GM18502 (cell line): ENCODE results near the gene KIF1B.

Experiments
- ATAC-seq: cut with Tn5 transposase; IDR thresholded peaks from one replicate; pipeline ENCODE4 v1.9.1; 2021; ENCODE audit warnings: mild to moderate bottlenecking; ENCODE audit not compliant: unreplicated experiment, poor library complexity

KIF1B gene

DNA sequence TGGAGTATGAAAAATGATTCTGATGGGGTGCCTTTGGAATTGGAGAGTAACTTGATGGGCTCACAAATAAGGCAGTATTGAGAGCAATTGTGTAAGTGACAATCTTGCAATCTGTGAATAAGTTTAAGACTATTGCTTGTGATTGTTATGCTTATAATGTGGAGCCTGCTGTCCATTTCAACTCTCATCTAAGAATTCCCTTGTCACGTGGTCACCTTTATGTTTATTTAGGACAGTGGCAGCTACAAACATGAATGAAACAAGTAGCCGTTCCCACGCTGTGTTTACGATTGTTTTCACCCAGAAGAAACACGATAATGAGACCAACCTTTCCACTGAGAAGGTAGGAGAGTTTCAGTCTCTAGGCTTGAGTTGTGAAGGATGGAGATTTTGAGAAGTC lies 57.6 kb downstream of the KIF1B start:
- ATAC-seq = no peak

DNA sequence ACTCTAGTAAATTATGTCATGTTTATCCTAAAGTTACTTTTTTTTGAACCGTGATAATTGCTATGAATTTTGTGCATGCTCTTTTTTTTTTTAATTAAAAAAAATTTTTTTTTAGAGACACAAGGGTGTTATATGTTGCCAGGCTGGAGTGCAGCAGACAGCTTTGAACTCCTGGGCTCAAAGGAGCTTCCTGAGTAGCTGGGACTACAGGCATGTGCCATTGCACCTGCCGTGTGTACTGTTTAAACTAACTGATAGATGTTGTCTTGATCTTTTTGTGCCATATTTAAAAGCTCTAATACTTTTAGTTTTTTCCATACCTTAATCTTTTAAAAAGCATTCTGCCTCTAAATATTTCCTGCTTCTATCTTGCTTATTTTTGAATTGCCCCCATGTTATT lies 60.7 kb downstream of the KIF1B start:
- no peak for ATAC-seq

DNA sequence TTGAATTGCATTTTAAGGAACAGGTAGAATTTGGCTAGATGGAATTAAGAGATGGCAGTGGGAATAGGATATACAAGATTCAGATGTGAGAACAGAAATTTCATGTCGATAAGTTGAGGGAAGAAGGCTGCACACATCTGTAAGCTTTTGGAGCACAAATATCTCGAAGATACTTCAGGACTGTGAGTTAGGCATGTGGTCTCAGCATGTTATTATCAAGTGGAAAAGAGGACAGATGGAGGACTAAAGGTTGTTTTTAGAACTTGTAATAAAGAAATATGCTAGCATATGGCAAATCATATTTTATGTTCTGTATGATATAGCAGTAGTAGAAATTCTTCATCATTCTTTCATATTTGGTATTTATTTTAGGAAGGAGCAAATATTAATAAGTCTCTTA lies 61.5 kb downstream of the KIF1B start:
- no peak for ATAC-seq

DNA sequence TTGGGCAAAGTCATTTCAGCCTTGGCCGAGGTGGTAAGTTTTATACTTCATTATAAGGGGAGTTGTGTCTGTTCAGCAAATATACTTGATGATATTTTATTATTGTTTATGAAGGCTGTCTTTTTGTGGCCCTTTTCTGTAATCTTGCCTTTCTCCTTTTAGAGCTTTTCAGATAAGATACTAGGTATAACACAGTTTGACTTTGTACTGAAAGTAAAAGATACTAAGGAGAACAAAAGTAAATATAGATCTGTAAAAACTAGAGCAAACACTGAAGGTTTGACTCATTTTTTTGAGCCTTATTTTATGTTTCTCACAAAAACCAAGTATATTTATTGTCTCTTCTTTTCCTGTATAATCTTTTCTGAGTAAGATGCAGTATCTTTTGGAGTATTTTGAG lies 61.9 kb downstream of the KIF1B start:
- ATAC-seq = no peak

DNA sequence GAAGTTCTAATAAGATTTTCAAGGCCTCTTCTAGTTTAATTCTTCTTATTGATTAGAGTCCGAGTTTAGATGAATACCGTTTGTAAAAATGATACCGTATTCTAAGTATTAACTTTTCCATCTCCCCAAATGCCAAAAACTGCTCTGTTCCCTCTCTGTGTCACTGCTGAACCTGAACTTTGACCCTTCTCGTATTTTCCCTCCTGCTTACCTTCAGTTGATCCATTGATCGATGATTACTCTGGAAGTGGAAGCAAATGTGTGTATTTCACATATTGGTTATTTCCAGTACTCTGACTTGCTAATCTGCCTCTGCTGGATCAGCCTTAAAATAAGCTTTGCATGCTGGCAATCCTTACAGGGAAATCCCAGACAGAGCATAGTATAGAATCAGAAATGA lies 68.5 kb downstream of the KIF1B start:
- ATAC-seq = no peak

DNA sequence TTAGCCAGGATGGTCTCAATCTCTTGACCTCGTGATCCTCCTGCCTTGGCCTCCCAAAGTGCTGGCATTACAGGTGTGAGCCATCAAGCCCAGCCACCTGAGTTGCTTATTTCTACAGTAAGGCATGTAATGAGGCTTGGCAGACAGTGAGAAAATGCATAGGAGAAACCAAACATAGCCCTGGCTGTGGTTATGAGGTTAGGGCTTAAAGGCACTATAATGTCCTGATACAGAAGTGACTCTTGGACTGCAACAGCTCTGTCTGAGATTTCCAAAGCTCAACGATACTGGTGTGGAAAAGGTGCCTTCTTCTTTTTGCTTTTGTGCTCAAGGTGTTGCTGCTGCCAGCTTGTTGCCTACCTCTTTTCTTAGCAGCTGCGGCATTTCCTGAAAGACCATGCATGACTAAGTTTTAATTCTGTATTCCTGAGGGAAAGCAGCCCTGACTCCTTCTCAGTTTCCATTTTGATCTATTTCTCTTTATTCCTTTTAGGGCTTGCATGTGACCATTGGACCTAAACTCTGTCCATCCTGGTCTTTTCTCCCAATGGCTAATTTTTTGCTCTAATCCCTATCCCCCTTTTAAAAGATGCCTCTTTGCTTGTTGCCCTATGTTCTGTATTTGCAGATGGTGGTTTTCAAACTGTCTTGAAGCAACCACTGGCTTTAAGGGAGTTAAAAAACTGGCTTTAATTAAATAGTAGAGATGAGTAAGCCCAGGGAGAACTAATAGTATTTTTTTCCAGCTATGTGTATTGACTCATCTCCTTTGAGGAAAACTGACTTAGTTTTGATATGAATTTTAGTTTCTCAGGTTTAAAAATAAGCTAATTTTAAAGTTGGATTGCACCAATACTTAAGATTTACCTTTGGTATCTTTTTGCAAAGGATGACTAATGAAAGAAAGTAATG lies 70.3 kb downstream of the KIF1B start:
- ATAC-seq = no peak

DNA sequence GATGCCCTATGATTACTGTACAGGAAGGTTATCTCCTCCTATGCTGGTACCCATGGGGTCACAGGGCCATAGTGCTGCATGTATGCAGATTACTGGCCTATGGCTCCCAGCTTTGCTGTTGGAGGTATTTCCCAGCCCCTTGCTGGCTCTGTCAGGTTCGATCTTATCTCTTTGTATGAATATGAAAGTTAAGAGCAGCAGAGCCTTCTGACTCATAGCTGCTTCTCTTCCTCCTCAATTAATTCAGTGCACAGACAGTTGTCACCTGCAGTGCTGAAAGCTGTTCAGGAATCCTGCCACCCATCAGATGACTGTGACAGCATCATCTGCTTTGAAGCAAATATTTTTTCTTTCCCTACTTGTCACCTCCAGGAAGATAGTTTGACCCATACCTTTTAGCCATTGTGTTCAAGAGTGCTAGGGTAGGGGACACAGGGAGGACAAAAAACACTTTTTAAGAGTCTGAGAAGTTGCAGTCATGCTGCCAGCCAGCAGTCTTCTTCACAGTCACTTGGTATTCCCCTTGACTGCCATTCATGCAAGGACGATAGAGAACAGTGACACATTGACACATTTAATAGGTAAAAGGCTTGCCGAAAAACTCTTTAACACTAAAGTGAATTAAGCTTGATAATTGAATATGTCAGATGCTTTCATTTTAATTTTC lies 73.1 kb downstream of the KIF1B start:
- ATAC-seq = peak; percentile 35

DNA sequence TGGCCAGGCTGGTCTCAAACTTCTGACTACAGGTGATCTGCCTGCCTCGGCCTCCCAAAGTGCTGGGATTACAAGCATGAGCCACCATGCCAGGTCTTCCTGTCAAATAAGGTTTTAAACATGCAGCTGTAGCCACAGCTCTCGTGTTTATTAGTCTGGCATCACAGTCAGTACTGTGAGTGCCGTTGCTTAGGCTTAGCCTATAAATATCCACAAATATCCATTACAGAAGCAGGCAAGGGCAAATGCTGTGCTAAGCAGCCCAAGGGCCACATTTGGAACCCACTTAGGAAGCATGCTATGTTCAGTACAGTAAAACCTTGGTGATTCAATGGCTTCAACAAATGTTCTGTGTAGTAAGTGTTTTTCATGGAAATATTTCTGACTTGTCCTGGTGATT lies 75.9 kb downstream of the KIF1B start:
- ATAC-seq = no peak

DNA sequence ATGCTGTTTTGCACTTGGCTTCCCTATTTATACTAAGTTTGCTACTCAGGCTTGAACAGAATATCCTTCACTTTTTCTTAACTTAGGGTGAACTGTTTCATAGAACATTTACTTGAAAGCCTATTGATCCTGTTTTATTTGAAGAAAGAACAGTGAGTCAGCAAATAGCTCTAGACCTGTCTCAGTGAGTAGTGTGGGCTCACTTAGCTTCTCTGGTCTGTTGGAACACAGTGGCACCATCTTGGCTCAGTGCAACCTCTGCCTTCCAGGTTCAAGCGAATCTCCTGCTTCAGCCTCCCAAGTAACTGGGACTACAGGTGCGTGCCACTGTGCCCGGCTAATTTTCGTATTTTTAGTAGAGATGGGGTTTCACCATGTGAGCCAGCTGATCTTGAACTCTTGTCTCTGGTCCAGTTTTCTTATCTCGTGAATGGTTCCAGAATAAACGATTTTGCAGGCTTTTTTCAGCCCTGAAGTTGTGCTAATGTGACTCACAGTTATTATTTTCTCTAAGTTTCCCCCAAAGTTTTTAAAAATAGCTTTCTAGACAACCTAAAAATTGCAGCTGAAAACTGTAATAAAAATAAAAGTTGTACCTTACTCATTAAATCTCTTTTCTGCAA lies 76.8 kb downstream of the KIF1B start:
- ATAC-seq = no peak

DNA sequence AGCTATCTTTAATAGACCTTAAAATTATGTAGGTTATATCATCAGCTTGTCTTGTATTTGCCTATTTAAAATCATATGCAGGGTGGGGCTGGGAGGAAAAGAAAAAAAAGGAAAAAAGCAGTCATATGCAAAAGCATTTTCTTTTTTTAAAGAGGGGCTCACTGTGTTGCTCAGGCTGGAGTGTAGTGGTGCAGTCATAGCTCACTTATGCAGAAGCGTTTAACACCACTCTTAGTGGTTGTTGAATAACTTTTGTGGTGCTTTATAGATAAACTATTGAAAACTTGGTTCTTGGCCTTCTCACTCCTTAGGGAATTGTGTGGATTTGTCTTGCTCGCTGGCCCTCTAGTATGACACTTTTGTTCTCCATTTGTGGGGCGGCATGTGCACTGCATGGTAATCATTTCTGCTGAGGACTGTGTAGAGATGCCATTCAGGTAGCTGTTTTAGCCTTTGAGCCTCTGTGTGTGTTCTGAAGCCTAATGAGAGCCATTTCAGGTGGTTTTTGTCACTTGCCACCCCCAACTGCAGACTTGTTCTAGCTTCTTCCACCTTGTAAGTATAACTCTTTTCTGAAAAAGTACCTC lies 77.8 kb downstream of the KIF1B start:
- ATAC-seq = no peak

DNA sequence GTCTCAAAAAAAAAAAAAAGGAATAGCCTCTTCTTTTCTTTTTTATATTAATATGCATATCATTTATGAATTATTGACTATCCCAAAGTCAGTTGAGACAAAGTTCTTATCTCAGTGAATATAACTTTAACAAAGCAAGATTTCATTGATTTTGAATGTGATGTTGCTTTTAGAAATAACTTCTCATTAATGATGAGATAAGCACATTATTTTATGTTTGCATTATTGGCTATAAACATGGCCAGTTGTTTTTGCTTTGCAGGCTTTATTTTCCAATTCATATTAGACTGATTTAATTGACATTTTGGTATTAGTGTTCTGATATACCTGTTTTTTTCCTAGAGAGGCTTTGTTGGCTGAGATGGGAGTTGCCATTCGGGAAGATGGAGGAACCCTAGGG lies 81.3 kb downstream of the KIF1B start:
- no peak for ATAC-seq

DNA sequence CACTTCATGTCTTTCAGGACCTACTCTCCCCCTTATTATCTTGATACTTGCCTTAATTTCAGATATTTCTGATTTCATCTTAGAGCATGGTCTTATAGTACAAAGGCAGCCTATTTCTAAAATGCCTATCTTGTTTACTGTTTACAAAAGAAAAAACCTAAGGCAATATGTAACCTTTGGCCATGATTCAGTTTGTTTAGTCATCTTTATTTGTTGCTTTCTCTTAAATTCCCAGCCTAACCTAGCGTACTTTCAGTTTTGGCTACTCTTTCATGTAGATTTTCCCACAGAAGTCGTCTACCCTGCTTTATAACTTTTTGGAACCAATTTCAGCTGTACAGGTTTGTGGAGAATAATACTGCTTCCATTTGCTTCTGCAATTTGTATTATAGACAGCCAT lies 81.8 kb downstream of the KIF1B start:
- no peak for ATAC-seq

DNA sequence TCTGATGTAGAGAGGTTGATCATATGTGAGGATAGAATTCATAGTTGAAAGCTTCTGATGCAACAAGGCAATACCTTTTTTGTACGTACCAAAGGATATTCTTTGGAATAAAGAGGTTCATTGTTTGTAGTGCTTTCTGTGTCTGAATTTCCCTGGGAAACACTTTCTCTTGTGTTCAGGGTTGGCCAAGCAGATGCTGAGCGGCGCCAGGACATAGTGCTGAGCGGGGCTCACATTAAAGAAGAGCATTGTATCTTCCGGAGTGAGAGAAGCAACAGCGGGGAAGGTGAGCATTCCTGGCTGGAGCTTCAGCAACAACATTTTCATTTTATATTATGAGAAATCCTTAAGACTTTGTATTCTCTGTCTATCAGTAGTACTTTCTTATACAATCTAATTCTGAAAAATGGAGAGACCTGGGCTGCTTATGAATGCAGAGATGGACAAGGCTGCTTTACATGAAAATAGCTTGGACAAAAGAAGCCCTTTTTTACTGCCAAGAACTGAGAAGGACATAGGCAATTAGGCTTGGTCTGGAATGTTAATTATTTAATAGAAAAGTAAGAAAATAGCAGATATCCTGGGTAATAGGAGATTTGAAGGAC lies 85.2 kb downstream of the KIF1B start:
- ATAC-seq = no peak

DNA sequence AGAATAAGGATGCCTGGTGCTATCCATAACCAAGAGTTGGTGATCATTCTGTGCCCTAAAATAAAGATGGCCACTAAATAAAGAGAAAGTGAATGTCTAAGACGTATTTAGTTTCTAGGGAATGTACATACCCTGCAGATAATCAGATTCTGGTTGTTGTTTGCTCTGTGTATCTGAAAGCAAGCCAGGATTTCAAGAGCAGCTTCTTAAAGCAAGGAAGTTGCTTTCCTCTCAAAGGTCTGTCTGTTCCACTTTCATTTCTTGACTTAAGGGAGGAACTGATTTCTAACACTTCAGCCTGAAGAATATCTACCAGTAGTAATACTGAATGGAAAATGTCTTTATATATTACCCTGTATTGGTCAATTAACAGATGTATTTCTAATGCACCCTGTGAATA lies 88.8 kb downstream of the KIF1B start:
- ATAC-seq = no peak

DNA sequence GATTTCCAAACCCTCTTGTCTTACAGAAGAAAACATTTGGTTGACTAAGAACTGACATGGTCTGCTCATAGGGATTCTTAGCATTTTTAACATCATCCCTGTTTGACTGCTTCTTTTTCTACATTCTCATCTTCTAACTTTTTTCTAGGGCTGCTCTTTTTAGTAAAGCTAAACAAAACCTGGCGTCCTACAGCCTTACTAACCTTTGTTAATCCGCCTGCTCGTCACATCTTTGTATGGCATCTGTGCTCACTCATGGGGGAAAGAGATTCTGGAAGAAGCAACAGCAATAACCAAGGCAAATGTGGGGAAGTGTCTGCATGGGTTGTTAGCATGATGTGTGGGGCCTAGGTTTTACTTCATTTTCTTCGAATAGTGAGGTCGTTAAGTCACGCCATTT lies 92.0 kb downstream of the KIF1B start:
- ATAC-seq = no peak

DNA sequence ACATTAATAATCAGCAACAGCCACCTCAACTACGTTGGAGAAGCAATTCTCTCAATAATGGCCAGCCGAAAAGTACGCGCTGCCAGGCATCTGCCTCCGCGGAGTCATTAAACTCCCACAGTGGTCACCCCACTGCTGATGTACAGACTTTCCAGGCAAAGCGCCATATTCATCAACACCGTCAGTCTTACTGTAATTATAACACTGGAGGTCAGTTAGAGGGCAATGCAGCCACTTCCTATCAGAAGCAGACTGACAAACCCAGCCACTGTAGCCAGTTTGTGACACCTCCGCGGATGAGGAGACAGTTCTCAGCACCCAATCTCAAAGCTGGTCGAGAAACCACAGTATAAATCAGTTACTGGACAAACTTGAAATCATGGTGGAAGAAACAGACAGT lies 93.9 kb downstream of the KIF1B start:
- no peak for ATAC-seq

DNA sequence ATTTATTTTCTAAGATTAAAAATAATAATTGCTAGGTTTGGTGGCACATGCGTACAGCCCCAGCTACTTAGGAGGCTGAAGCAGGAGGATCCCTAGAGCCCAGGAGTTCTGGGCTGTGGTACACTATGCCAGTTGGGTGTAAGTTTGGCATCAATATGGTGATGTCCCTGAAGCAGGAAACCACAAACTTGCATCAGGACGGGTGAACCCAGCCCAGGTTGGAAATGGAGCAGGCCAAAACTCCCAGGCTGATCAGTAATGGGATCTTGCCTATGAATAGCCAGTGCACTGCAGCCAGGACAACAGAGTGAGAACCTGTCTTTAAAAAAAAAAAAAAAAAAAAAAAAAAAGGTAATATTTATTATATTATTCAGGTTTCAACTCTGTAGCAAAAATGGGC lies 96.1 kb downstream of the KIF1B start:
- ATAC-seq = no peak

DNA sequence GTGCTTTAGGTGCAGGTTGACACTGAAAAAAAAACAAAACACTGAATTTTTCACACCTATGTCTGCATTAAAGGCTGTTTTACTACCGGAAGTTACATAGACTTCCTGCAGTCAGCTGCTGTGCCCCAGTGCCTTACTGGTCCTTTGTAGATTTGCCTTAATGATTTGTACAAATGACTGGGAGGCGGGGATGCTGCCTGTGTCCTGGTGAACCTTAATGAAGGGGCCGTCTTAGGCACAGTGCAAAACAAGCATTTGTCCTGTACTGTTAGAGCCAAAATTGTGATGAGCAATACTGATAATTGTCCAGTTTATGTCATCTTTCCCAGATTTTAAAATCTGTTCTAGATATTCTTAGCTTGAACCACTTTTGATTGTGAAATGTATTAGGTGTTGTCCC lies 97.6 kb downstream of the KIF1B start:
- ATAC-seq = no peak

DNA sequence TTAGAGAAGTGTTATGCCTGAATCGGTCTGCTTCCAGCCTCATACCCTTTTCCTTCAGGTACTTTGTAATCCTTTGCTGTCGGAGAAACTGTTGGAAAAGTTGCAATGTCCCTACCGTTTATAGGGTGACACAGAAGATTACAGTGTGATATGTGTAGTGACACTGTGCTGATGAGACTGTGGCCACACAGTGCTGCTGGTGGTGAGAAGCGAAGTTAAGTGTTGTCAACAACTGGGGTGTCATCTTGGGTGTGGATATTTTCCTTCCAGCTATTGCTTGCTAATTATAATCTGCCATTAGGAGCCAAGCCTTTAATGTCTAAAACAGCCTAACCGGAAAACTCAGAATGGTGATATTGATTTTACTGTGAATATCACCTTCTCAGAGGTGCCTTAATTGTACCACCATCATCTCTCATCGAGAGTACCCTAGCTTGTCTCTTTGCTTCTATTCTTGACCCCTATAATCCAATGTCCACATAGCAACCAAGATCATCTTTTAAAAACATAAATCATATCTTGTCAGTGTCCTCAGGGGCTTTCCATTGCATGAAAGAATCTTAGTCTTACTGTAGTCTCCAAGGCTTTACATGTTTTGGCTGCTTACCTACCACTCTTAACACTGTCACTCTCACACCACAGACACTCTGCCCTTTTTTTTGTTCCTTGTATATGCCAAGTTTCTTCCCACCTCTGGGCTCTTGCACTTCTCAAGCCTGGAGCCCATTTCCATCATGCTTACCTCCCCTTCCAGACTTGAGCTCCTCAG lies 99.1 kb downstream of the KIF1B start:
- no peak for ATAC-seq

DNA sequence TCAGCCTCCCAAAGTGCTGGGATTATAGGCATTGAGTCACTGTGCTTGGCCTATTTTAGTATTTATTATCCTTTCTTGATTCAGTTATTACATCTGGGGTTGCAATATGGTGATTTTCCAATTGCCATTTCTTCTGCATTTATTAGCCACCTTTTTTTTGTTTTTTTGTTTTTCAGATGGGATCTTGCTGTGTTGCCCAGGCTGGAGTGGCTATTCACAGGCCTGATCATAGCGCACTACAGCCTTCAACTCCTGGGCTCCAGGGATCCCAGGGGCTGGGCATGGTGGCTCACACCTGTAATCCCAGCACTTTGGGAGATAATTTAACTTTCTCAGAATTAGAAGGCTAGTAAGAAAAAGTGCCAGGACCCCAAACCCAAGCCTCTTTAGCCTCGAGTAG lies 106.4 kb downstream of the KIF1B start:
- no peak for ATAC-seq
